ENCODE results near the gene USP20. TPM values are rescaled to one million over a fixed set of nuclear protein-coding genes. Genes with fewer than 3 reads are reported as not detected.
A peak's percentile ranks its signal among the peaks of the same experiment; 100 is the strongest.

The USP20 gene
- total RNA-seq, 1 donor from 2014 or later: 39.2 TPM

DNA sequence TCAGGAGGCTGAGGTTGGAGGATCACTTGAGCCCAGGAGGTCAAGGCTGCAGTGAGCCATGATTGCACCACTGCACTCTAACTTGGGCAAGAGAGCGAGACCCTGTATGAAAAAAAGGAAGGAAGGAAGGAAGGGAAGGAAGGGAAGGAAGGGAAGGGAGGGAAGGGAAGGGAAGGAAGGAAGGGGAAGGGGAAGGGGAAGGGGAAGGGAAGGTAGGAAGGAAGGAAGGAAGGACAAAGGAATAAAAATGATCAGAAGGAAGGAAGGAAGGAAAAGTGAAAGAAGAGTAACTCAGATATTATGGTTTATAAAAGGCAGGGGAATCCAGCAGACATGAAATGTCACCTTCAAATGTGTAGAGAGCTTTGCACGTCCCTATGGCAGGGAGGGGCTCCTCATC lies 64.4 kb downstream of the USP20 start:
- no peaks in the 10 kb centered on the region for H3K4me1 Mint-ChIP-seq (ENCODE audit: unreplicated experiment)
- H3K27ac Mint-ChIP-seq: no peak overlapping the region
- no peak overlapping the region for H3K4me3 Mint-ChIP-seq
- peaks cover 21% of the 10 kb centered on the region for H3K36me3 Mint-ChIP-seq
- TF ChIP-seq, protein P1, sequence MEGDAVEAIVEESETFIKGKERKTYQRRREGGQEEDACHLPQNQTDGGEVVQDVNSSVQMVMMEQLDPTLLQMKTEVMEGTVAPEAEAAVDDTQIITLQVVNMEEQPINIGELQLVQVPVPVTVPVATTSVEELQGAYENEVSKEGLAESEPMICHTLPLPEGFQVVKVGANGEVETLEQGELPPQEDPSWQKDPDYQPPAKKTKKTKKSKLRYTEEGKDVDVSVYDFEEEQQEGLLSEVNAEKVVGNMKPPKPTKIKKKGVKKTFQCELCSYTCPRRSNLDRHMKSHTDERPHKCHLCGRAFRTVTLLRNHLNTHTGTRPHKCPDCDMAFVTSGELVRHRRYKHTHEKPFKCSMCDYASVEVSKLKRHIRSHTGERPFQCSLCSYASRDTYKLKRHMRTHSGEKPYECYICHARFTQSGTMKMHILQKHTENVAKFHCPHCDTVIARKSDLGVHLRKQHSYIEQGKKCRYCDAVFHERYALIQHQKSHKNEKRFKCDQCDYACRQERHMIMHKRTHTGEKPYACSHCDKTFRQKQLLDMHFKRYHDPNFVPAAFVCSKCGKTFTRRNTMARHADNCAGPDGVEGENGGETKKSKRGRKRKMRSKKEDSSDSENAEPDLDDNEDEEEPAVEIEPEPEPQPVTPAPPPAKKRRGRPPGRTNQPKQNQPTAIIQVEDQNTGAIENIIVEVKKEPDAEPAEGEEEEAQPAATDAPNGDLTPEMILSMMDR (conservative IDR thresholded peaks at IDR 0.05): no peak
- H3K27me3 Mint-ChIP-seq: no peaks in the 10 kb centered on the region
- DNase-seq (ENCODE audit: extremely low spot score, unreplicated experiment): no peak
- no peaks in the 10 kb centered on the region for H3K9me3 Mint-ChIP-seq

DNA sequence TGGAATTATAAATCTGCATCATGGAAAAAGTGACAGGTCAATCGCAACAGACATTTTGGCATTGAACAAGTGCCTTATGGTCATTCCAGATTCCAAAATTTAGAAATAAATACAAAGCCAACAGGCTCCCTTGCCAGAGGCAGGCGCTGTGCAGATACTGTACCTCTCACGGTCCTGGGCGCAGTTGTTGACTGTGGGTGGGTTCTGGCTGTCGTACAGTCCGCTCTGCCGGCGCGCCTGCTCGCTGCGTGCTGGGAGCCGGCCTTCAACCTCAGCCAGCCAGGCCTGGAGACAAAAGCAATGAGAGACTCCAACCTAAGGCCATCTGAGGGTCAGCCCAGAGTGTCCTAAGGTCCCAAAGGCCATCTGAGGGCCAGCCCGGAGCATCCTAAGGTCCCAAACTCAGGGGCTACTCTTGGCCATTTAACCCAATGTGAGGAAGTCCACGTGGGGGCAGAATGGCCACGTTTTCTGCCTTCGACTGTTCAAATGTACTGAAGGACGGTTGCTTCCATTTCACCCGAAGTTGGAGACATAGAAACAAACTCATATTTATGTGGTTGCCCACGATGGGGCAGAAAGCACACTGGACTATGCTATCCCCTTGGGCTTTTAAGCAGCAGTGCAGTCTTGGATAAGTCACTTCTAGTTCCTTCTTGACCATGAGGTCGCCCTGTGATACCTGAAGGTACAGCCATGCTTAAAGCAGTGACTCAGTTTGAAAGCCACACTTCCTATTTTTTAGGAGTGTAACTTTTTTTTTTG lies 65.2 kb downstream of the USP20 start:
- H3K36me3 Mint-ChIP-seq: peaks cover 27% of the 10 kb centered on the region
- H3K27me3 Mint-ChIP-seq: no peaks in the 10 kb centered on the region
- H3K9me3 Mint-ChIP-seq: no peaks in the 10 kb centered on the region
- TF ChIP-seq, protein P1 (conservative IDR thresholded peaks at IDR 0.05): no peak
- DNase-seq (ENCODE audit: extremely low spot score, unreplicated experiment): no peak
- no peak overlapping the region for H3K27ac Mint-ChIP-seq
- H3K4me3 Mint-ChIP-seq: no peak overlapping the region
- H3K4me1 Mint-ChIP-seq (ENCODE audit: unreplicated experiment): no peaks in the 10 kb centered on the region

DNA sequence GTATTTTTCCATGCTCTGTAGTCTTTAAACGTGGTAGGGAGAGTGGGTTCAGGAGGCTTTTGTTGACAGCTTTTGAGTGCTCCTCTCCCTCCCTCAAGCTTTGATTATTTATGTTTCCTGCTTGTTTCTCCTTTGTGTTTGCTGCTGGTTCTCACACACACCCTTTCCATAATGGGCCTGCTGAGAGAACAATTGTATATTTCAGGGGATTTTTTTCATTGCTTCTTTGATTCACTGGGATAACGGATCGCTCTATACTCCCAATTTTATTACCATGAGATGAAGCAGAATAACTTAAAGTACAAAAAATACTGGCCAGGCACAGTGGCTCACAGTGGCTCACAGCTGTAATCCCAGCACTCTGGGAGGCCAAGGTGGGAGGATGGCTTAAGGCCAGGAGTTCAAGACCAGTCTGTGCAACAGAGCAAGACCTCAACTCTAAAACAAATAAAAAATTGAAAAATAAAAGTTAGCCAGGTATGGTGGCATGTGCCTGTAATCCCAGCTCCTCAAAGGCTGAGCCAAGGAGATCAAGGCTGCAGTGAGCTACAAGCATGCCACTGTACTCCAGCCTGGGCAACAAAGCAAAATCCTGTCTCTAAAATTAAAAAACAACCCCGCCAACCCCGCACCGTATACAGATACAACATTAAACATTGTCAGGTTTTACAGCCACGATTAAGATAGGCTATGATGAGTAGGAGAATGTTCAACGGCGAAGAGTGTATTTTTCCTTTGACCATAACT lies 66.9 kb downstream of the USP20 start:
- Mint-ChIP-seq H3K27me3 (no peaks in the 10 kb centered on the region), H3K27ac (peak overlapping the region; percentile 59), H3K36me3 (peaks cover 34% of the 10 kb centered on the region), H3K9me3 (no peaks in the 10 kb centered on the region), H3K4me3 (no peak overlapping the region), H3K4me1 (ENCODE audit: unreplicated experiment) (no peaks in the 10 kb centered on the region)
- DNase-seq (ENCODE audit: extremely low spot score, unreplicated experiment): no peak
- TF ChIP-seq, protein P1 (conservative IDR thresholded peaks at IDR 0.05): no peak

DNA sequence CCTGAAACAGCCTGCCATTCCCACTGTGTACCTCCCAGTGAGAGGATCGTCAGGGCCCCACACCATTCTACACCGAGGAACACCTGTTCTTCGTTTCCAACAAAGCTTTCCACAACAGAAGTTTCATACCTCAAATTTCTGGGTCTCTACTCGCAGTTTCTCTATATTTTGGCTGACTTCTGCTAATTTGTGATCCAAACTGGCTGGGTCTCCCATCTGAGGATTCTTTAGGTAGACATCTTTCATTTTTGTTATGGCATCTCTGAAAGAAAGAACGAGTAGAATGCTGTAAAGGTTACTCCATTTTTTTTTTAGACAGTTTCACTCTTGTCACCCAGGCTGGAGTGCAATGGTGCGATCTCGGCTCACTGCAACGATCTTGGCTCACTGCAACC lies 67.5 kb downstream of the USP20 start:
- no peaks in the 10 kb centered on the region for H3K27me3 Mint-ChIP-seq
- no peaks in the 10 kb centered on the region for H3K4me1 Mint-ChIP-seq (ENCODE audit: unreplicated experiment)
- H3K4me3 Mint-ChIP-seq: no peak overlapping the region
- H3K27ac Mint-ChIP-seq: no peak overlapping the region
- no peaks in the 10 kb centered on the region for H3K9me3 Mint-ChIP-seq
- DNase-seq (ENCODE audit: extremely low spot score, unreplicated experiment): no peak
- TF ChIP-seq, protein P1 (conservative IDR thresholded peaks at IDR 0.05): no peak
- peaks cover 35% of the 10 kb centered on the region for H3K36me3 Mint-ChIP-seq

DNA sequence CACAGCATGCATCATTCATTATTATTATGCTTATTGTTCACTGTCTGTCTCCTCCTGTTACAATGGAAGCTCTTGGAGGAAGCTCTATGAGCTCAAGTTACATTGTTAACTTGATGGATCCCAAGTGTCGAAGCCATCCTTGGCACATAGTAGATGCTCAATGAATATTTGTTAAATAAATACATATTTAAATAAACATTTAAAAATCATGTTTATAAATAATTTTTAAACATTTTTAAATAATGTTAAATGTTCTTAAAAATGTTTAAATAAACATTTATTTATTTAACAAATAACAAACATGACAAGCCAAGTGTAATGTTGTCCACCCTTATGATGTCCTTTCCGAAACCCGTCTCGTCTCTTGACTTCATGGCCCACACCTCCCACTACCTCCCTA lies 69.5 kb downstream of the USP20 start:
- Mint-ChIP-seq H3K4me1 (ENCODE audit: unreplicated experiment) (peaks cover 11% of the 10 kb centered on the region), H3K27me3 (no peaks in the 10 kb centered on the region), H3K4me3 (no peak overlapping the region), H3K9me3 (no peaks in the 10 kb centered on the region), H3K27ac (no peak overlapping the region), H3K36me3 (peaks cover 36% of the 10 kb centered on the region)
- TF ChIP-seq, protein P1 (conservative IDR thresholded peaks at IDR 0.05): no peak
- DNase-seq (ENCODE audit: extremely low spot score, unreplicated experiment): no peak
